ENCODE results near the gene GARIN5B. TPM values are rescaled to one million over a fixed set of nuclear protein-coding genes. Genes with fewer than 3 reads are reported as not detected.

GARIN5B gene
- total and polyA plus RNA-seq, 2 of the 8 experiments (the other 6 are each of a cell fraction or from before 2014, with no cell fraction given), result 0.03 TPM; not detected in 1

GRCh38 chr19:55365245-55365644 is 2.2 kb upstream of the GARIN5B start:
- WGBS, 2 experiments (ENCODE audit: extremely low coverage in 1 of 2, insufficient coverage in 1 of 2, insufficient read length in 1 of 2, insufficient replicate concordance in 2 of 2, low coverage in 1 of 2, low lambda C conversion rate in 2 of 2, missing lambda C conversion rate in 1 of 2), result 94% methylated on average over 8 of the region's 8 CpGs; no CpG with 5 or more reads in 1 of the 2 experiments
- no peak overlapping the region for H3K23ac ChIP-seq (ENCODE audit: insufficient read length)
- peaks cover 0 to 23% (median 19%) of the 10 kb centered on the region in 4 experiments; a peak in 6 of 7 replicates for H3K27me3 ChIP-seq (replicated peaks in 1 of 4; ENCODE audit: control insufficient read depth in 3 of 4, extremely low read depth in 1 of 4, insufficient read depth in 3 of 4, low read length in 3 of 4)
- no peak overlapping the region for H2BK20ac ChIP-seq (ENCODE audit: low read length)
- POLR2A ChIA-PET (ENCODE audit: partially characterized antibody), result interaction anchor here (0.7 to 1.8 kb wide), 3 partner anchors 9 to 12 kb away, joined by 3 to 5 read pairs (median 3); no protein-coding TSS in a partner anchor
- no peak overlapping the region for H3K9ac ChIP-seq (replicated peaks in 1 of 4; ENCODE audit: extremely low read depth in 1 of 4, low read depth in 3 of 4, low read length in 3 of 4)
- H2AFZ ChIP-seq (ENCODE audit: low read length), result no peak overlapping the region
- no peak overlapping the region for H2AK5ac ChIP-seq (ENCODE audit: low read depth, low read length)
- H3K4me2 ChIP-seq (ENCODE audit: insufficient read depth in 1 of 2, low read depth in 2 of 2, low read length in 2 of 2), result no peak overlapping the region
- CTCF ChIA-PET (ENCODE audit: partially characterized antibody), result interaction anchor here (1.1 to 1.3 kb wide), 2 partner anchors 26 to 53 kb away, joined by 3 read pairs; no protein-coding TSS in a partner anchor
- H3K36me3 ChIP-seq (ENCODE audit: control insufficient read depth in 2 of 4, insufficient read depth in 4 of 4, low read length in 3 of 4), result no peaks in the 10 kb centered on the region
- no peak overlapping the region for H3K4me3 ChIP-seq (ENCODE audit: extremely low read depth in 1 of 4, insufficient read depth in 2 of 4, low read depth in 3 of 4, low read length in 4 of 4)
- no peaks in the 10 kb centered on the region for H3K79me1 ChIP-seq (ENCODE audit: low read depth, low read length)
- no peak overlapping the region for H4K8ac ChIP-seq (ENCODE audit: extremely low read depth, insufficient read depth, low read length)
- H3K9me3 ChIP-seq (ENCODE audit: insufficient read depth in 2 of 2, low read depth in 1 of 2, low read length in 1 of 2), result no peaks in the 10 kb centered on the region
- H3K79me2 ChIP-seq (ENCODE audit: control insufficient read depth in 1 of 2, insufficient read depth in 2 of 2, low read length in 2 of 2), result no peaks in the 10 kb centered on the region
- H3K18ac ChIP-seq (ENCODE audit: extremely low read depth, low read length), result no peak overlapping the region
- H4K91ac ChIP-seq (replicated peaks; ENCODE audit: insufficient read length, low read length), result no peak overlapping the region
- H3K56ac ChIP-seq (replicated peaks; ENCODE audit: insufficient read length, low read depth, low read length), result no peak overlapping the region
- DNase-seq (ENCODE audit: low read depth in 1 of 2, low spot score in 2 of 2) (no peak), FAIRE-seq (no peak)
- no peak overlapping the region for H3K27ac ChIP-seq (ENCODE audit: low read depth, low read length)
- no peak overlapping the region for H2BK5ac ChIP-seq (ENCODE audit: low read depth, low read length)
- no peak overlapping the region for H3K14ac ChIP-seq (ENCODE audit: insufficient read length)
- no peak overlapping the region for H2BK15ac ChIP-seq (ENCODE audit: low read length)
- H4K5ac ChIP-seq (ENCODE audit: insufficient read length, low read depth, low read length), result no peak overlapping the region
- no peak overlapping the region for H2BK12ac ChIP-seq (ENCODE audit: low read depth, low read length)
- no peak overlapping the region for H2BK120ac ChIP-seq (replicated peaks; ENCODE audit: low read depth, low read length)
- peaks cover 0 to 18% (median 15%) of the 10 kb centered on the region in 4 experiments; a peak in 6 of 7 replicates for H3K4me1 ChIP-seq (replicated peaks in 1 of 4; ENCODE audit: control insufficient read depth in 3 of 4, insufficient read depth in 4 of 4, low read length in 3 of 4)
- H3K4ac ChIP-seq (replicated peaks; ENCODE audit: insufficient read length, low read depth, low read length), result no peak overlapping the region
- no peaks in the 10 kb centered on the region for H4K20me1 ChIP-seq (replicated peaks in 1 of 2; ENCODE audit: control insufficient read depth in 1 of 2, insufficient read depth in 2 of 2, low read length in 2 of 2)
- peaks cover 6% of the 10 kb centered on the region; the same call in 1 of the 2 replicates for H3K23me2 ChIP-seq (ENCODE audit: low read depth, low read length)
- TF ChIP-seq TCF12 (IDR thresholded peaks at IDR 0.05; ENCODE audit: low read depth, low read length) (no peak), JUND (IDR thresholded peaks at IDR 0.05; ENCODE audit: low read length) (no peak), JUN (IDR thresholded peaks at IDR 0.05; ENCODE audit: low read depth, low read length) (no peak), POLR2AphosphoS5 (IDR thresholded peaks at IDR 0.05; ENCODE audit: low read depth, low read length) (no peak), POLR2A (IDR thresholded peaks at IDR 0.05; ENCODE audit: control extremely low read depth in 1 of 2, low read depth in 2 of 2, low read length in 2 of 2) (no peak), CEBPB (IDR thresholded peaks at IDR 0.05; ENCODE audit: low read depth, low read length) (no peak), NRF1 (IDR thresholded peaks at IDR 0.05; ENCODE audit: low read depth, low read length) (no peak), POU5F1 (IDR thresholded peaks at IDR 0.05; ENCODE audit: low read depth, low read length) (no peak), EZH2 (IDR thresholded peaks at IDR 0.05; ENCODE audit: low read depth, low read length, severe bottlenecking) (no peak), KDM5A (IDR thresholded peaks at IDR 0.05; ENCODE audit: low read length) (no peak), BRCA1 (IDR thresholded peaks at IDR 0.05; ENCODE audit: low read depth, low read length) (no peak), EGR1 (IDR thresholded peaks at IDR 0.05; ENCODE audit: borderline replicate concordance, low read depth, low read length) (no peak), CTCF (IDR thresholded peaks at IDR 0.05; ENCODE audit: control extremely low read depth in 1 of 3, insufficient read depth in 1 of 3, low read depth in 1 of 3, low read length in 3 of 3) (no peak)

All from H1 (cell line).